K562 (cell line): Measurements from ENCODE around the gene CRADD. TPM values are rescaled to one million over a fixed set of nuclear protein-coding genes. Genes with fewer than 3 reads are reported as not detected.

Source experiments
- ATAC-seq: fragments of 200-7000 bp; cut with Tn5 transposase; 3 replicates; pipeline ENCODE4 v1.9.1; 2020; ENCODE audit warnings: moderate library complexity
- BruUV-seq: library from RNA; stranded (reverse); fragments of 400-500 nt; replicated peaks from 2 replicates; lab custom pipeline; 2021; lab: Mats Ljungman, UMichigan
- CTCF ChIA-PET: fragments of 300-600 bp; formaldehyde crosslinking; extraction: SDS; loops from one replicate; lab custom pipeline; 2021; ENCODE audit warnings: low intra/inter-chr PET ratio; lab: Yijun Ruan, JAX
- POLR2A ChIA-PET: fragments of 300-600, 350-650 bp; sonication (Branson Sonifier 250); formaldehyde crosslinking; extraction: SDS; loops from one replicate; lab custom pipeline; 2021; ENCODE audit warnings: antibody characterized with exemption, inconsistent platforms; lab: Yijun Ruan, JAX
- DNase-seq, 4 experiments: peaks; one replicate each; pipeline versions ENCODE4 v3.0.0 to v3.0.0-alpha.2; 2011 to 2018; ENCODE audit warnings: low spot score in 3 of 4, mixed read lengths in 3 of 4; ENCODE audit errors: extremely low read depth in 1 of 4
- FAIRE-seq: peaks from 2 replicates; lab custom pipeline; 2011; peaks lifted over from hg19 to GRCh38; lab: Jason Lieb, UNC
- H2AFZ ChIP-seq: 2 replicates; pipeline ENCODE4 v1.6.0; 2011; ENCODE audit warnings: low read depth, low read length, control low read depth, inconsistent platforms
- H3K27ac ChIP-seq: fragments of 200-600 bp; 3 replicates; pipeline ENCODE4 v1.8.0; 2011; ENCODE audit warnings: low read depth, mild to moderate bottlenecking, control low read depth, inconsistent platforms, low read length, moderate library complexity, mixed read lengths; ENCODE audit errors: extremely low read depth
- H3K27me3 ChIP-seq, 2 experiments: fragments of 300-600 bp in 1 of 2; 2 replicates in 1 of 2; 3 replicates in 1 of 2; pipeline versions ENCODE4 v1.6.0 to v1.8.0; 2011; ENCODE audit warnings: inconsistent platforms in 2 of 2, low read length in 2 of 2, mild to moderate bottlenecking in 1 of 2, mixed read lengths in 1 of 2, moderate library complexity in 1 of 2; ENCODE audit not compliant: control insufficient read depth in 2 of 2, insufficient read depth in 2 of 2
- H3K36me3 ChIP-seq: fragments of 300-600 bp; 3 replicates; pipeline ENCODE4 v1.8.0; 2011; ENCODE audit warnings: mild to moderate bottlenecking, low read length, inconsistent platforms; ENCODE audit not compliant: control insufficient read depth, insufficient read depth
- H3K4me1 ChIP-seq, 2 experiments: fragments of 200-600 bp in 1 of 2; replicated peaks in 1 of 2; 2 replicates in 1 of 2; 3 replicates in 1 of 2; pipeline versions ENCODE4 v1.5.1 to v1.8.0; 2011; ENCODE audit warnings: inconsistent platforms in 2 of 2, low read length in 2 of 2, mild to moderate bottlenecking in 1 of 2, mixed read lengths in 1 of 2, moderate library complexity in 1 of 2; ENCODE audit not compliant: control insufficient read depth in 2 of 2, insufficient read depth in 2 of 2
- H3K4me2 ChIP-seq: 2 replicates; pipeline ENCODE4 v1.6.1; 2011; ENCODE audit warnings: low read length, control low read depth, inconsistent platforms, mixed read lengths; ENCODE audit not compliant: insufficient read depth
- H3K4me3 ChIP-seq: fragments of 200-600 bp; sonication (generic), shearing (Covaris generic); 2 replicates; pipeline ENCODE4 v1.5.1; 2016; ENCODE audit warnings: control low read depth, inconsistent platforms
- H3K79me2 ChIP-seq: fragments of 200-600 bp; 3 replicates; pipeline ENCODE4 v1.8.0; 2011; ENCODE audit warnings: low read length, inconsistent platforms; ENCODE audit not compliant: control insufficient read depth, insufficient read depth
- H3K9ac ChIP-seq, 2 experiments: 2 replicates each; pipeline versions ENCODE4 v1.6.0 to v1.6.1; 2011; ENCODE audit warnings: low read depth in 2 of 2, low read length in 2 of 2, control low read depth in 1 of 2, inconsistent platforms in 1 of 2, mild to moderate bottlenecking in 1 of 2, mixed read lengths in 1 of 2; ENCODE audit not compliant: insufficient read depth in 1 of 2
- H3K9me1 ChIP-seq: one replicate; pipeline ENCODE4 v1.6.0; 2011; ENCODE audit warnings: inconsistent platforms, mild to moderate bottlenecking, low read length, moderate library complexity; ENCODE audit not compliant: control insufficient read depth, insufficient read depth
- H3K9me3 ChIP-seq: replicated peaks from 2 replicates; pipeline ENCODE4 v1.5.1; 2011; ENCODE audit warnings: low read depth, low read length, inconsistent platforms; ENCODE audit not compliant: control insufficient read depth, insufficient read depth
- H4K20me1 ChIP-seq: replicated peaks from 2 replicates; pipeline ENCODE4 v1.6.1; 2011; ENCODE audit warnings: low read length, inconsistent platforms, mixed read lengths; ENCODE audit not compliant: control insufficient read depth, insufficient read depth
- ASH1L ChIP-seq: fragments of 450-650 bp; IDR thresholded peaks from 2 replicates; pipeline ENCODE4 v1.6.1; 2018; ENCODE audit warnings: borderline replicate concordance, mild to moderate bottlenecking, low read depth; ENCODE audit not compliant: partially characterized antibody
- CBX3 ChIP-seq, 2 experiments: IDR thresholded peaks; 1 replicate in 1 of 2; 2 replicates in 1 of 2; pipeline ENCODE4 v1.6.1; 2012; ENCODE audit warnings: inconsistent platforms in 2 of 2, low read length in 2 of 2, borderline replicate concordance in 1 of 2, control low read depth in 1 of 2
- CREBBP ChIP-seq: IDR thresholded peaks from one replicate; pipeline ENCODE4 v1.6.1; 2012; ENCODE audit warnings: low read depth, mild to moderate bottlenecking, control low read depth, inconsistent platforms, low read length
- FOXJ2 ChIP-seq: fragments of 200-800 bp; sonication (Bioruptor generic); IDR thresholded peaks from 2 replicates; pipeline ENCODE4 v1.6.1; 2016; ENCODE audit warnings: missing genetic modification characterization, missing compliant biosample characterization
- FUS ChIP-seq: fragments of 200-400 bp; formaldehyde crosslinking; optimal IDR thresholded peaks from 2 replicates; pipeline ENCODE3; 2017; ENCODE audit warnings: low read depth, low read length
- HIVEP1 ChIP-seq: fragments of 250-450 bp; sonication (Bioruptor Pico); IDR thresholded peaks from 2 replicates; pipeline ENCODE4 v1.4.0; 2020; ENCODE audit warnings: mild to moderate bottlenecking
- MTA1 ChIP-seq: fragments of 450-650 bp; IDR thresholded peaks from 2 replicates; pipeline ENCODE4 v1.6.1; 2017; ENCODE audit warnings: borderline replicate concordance
- NR4A1 ChIP-seq, 2 experiments: fragments of 250-450 bp in 1 of 2; fragments of 450-650 bp in 1 of 2; sonication (Bioruptor Pico) in 1 of 2; IDR thresholded peaks; 2 replicates each; pipeline versions ENCODE4 v1.4.0 to v1.6.1; 2016 to 2020; ENCODE audit warnings: mild to moderate bottlenecking in 2 of 2, missing compliant biosample characterization in 1 of 2, missing genetic modification characterization in 1 of 2, moderate library complexity in 1 of 2
- PHB ChIP-seq: fragments of 250-450 bp; sonication (Bioruptor Pico); IDR thresholded peaks from 2 replicates; pipeline ENCODE4 v1.5.0; 2021
- ZC3H8 ChIP-seq: fragments of 450-650 bp; IDR thresholded peaks from 2 replicates; pipeline ENCODE4 v1.6.1; 2017
- ZNF695 ChIP-seq: fragments of 450-650 bp; formaldehyde crosslinking; IDR thresholded peaks from 2 replicates; pipeline ENCODE4 v1.4.0; 2020; ENCODE audit warnings: mild to moderate bottlenecking, moderate library complexity
- WGBS: fragments of 100-300 bp; shearing (Covaris generic); methylation state at CpG from one replicate; pipeline ENCODE4 v1.1.6; 2016; ENCODE audit warnings: low coverage, mixed read lengths; ENCODE audit not compliant: insufficient coverage; ENCODE audit errors: missing lambda C conversion rate; 5-methylcytosine and 5-hydroxymethylcytosine counted together
- in situ Hi-C: fragments of 300-500 bp; cut with MboI; formaldehyde crosslinking; loops from 4 replicates; pipeline ENCODE4 v1.15.0; 2018; ENCODE audit warnings: inconsistent platforms, mixed read lengths
- intact Hi-C: fragments of 100-400 bp; cut with micrococcal nuclease; formaldehyde crosslinking; loops from 2 replicates; pipeline ENCODE4 v1.14.2; 2022
- polyA plus RNA-seq, 8 experiments: library from polyadenylated mRNA; depleted of rRNA in 4 of 8; stranded (reverse) in 5 of 8; unstranded in 3 of 8; fragments of >200 nt; fragmentation: Nextera tagmentation in 2 of 8; fragmentation: Illumina TruSeq in 1 of 8; extraction: Ambion mirVana in 2 of 8; extraction: Trizol in 1 of 8; gene quantifications; 2 replicates each; pipeline versions ENCODE4 v1.2.1 to v1.2.3, GENCODE V29; 2011 to 2014; ENCODE audit warnings: inconsistent platforms in 1 of 8, missing spikeins in 1 of 8
- total RNA-seq, 7 experiments: library from RNA; depleted of rRNA in 6 of 7; stranded (reverse); fragments of >200 nt in 6 of 7; fragmentation: Illumina TruSeq in 2 of 7; extraction: Trizol in 2 of 7; gene quantifications; 2 replicates each; pipeline versions ENCODE4 v1.2.1 to v1.2.3, GENCODE V29; 2011 to 2021; ENCODE audit warnings: low replicate concordance in 1 of 7
- TF ChIP-seq, protein P1 (sequence below), 3 experiments: IDR thresholded peaks in 2 of 3; conservative IDR thresholded peaks in 1 of 3; 2 replicates each; pipeline ENCODE4 v1.5.1; 2011 to 2012; ENCODE audit warnings: low read length in 3 of 3, mild to moderate bottlenecking in 3 of 3, control low read depth in 2 of 3, improper control_type of control experiment in 1 of 3, inconsistent platforms in 1 of 3, low read depth in 1 of 3, mixed read lengths in 1 of 3, moderate library complexity in 1 of 3; ENCODE audit not compliant: insufficient read depth in 2 of 3
- TF ChIP-seq, protein P2 (sequence below): sonication (generic); formaldehyde crosslinking; IDR thresholded peaks from 2 replicates; pipeline ENCODE4 v1.8.0; 2022; ENCODE audit warnings: missing genetic modification reagents, mild to moderate bottlenecking, borderline replicate concordance

Gene CRADD
- total and polyA plus RNA-seq, 9 of the 15 experiments (the other 6 are each of a cell fraction or from before 2014, with no cell fraction given): 20.5 to 41.1 (median 25.9) TPM

DNA sequence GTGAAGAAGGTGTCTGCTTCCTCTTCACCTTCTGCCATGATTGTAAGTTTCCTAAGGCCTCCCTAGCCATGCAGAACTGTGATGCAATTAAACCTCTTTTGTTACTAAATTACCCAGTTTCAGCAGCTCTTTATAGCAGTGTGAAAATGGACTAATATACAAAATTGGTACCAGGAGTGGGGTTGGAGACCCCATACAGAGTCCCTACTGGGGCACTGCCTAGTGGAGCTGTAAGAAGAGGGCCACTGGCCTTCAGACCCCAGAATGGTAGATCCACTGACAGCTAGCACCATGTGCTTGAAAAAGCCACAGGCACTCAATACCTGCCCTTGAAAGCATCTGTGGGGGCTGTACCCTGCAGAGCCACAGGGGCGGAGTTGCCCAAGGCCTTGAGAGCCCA is 44.8 kb upstream of the CRADD start (continued):
- TF ChIP-seq, protein P1, sequence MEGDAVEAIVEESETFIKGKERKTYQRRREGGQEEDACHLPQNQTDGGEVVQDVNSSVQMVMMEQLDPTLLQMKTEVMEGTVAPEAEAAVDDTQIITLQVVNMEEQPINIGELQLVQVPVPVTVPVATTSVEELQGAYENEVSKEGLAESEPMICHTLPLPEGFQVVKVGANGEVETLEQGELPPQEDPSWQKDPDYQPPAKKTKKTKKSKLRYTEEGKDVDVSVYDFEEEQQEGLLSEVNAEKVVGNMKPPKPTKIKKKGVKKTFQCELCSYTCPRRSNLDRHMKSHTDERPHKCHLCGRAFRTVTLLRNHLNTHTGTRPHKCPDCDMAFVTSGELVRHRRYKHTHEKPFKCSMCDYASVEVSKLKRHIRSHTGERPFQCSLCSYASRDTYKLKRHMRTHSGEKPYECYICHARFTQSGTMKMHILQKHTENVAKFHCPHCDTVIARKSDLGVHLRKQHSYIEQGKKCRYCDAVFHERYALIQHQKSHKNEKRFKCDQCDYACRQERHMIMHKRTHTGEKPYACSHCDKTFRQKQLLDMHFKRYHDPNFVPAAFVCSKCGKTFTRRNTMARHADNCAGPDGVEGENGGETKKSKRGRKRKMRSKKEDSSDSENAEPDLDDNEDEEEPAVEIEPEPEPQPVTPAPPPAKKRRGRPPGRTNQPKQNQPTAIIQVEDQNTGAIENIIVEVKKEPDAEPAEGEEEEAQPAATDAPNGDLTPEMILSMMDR (IDR thresholded peaks at IDR 0.05 in 2 of 3, conservative IDR thresholded peaks at IDR 0.05 in 1 of 3; ENCODE audit: insufficient read depth in 2 of 3, low read depth in 1 of 3, low read length in 3 of 3): no peak
- TF ChIP-seq CBX3 (IDR thresholded peaks at IDR 0.05; ENCODE audit: borderline replicate concordance in 1 of 2, low read length in 2 of 2) (0 out of 3 replicates have a peak, but pooled peaks of 1 of the 2 experiments have one; percentile 31), HIVEP1 (no peak), NR4A1 (CRISPR knock-in tag; IDR thresholded peaks at IDR 0.05) (no peak), NR4A1 (tag; IDR thresholded peaks at IDR 0.05) (no peak), ASH1L (no peak), MTA1 (no peak)
- TF ChIP-seq, all 486 proteins: peak for 4

DNA sequence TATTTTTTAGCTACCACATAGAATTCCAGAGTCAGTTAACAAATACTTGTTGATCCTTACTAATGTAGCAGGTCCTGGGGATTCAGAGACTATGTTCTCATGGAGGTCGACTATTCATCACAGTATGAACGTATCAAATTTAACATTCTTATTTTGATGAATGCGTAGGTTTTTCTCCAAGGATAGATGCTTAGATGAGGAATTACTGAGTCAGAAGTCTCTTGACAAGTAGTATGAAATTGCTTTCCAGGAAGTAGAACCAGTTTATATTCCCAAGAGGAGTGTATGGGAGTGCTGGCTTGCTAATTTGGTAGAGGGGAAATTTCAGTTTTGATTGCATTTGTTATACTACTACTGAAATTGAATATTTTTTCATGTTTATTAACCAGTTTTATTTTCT is 42.8 kb upstream of the CRADD start:
- H3K4me2 ChIP-seq: no peak overlapping the region
- no peak for DNase-seq
- WGBS: 79% methylated on average over 3 of the region's 3 CpGs
- BruUV-seq: no TSS peak
- H3K27me3 ChIP-seq: no peaks in the 10 kb centered on the region
- H3K79me2 ChIP-seq: no peaks in the 10 kb centered on the region
- POLR2A ChIA-PET: interaction anchor here (0.7 kb wide), 1 partner anchor 17 kb away, joined by 3 read pairs; no protein-coding TSS in a partner anchor
- no peaks in the 10 kb centered on the region for H3K4me1 ChIP-seq
- no peak for TF ChIP-seq CREBBP
- TF ChIP-seq PHB (CRISPR knock-in tag): no peak
- TF ChIP-seq, protein P2, sequence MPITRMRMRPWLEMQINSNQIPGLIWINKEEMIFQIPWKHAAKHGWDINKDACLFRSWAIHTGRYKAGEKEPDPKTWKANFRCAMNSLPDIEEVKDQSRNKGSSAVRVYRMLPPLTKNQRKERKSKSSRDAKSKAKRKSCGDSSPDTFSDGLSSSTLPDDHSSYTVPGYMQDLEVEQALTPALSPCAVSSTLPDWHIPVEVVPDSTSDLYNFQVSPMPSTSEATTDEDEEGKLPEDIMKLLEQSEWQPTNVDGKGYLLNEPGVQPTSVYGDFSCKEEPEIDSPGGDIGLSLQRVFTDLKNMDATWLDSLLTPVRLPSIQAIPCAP (CRISPR knock-in tag): no peak
- no peak for TF ChIP-seq FOXJ2 (tag)
- no peak for TF ChIP-seq ZNF695 (CRISPR knock-in tag)
- no peak for TF ChIP-seq ZC3H8
- no peak for TF ChIP-seq FUS
- TF ChIP-seq, all 486 proteins: peak for 0
- H3K9me1 ChIP-seq: no peaks in the 10 kb centered on the region
- intact Hi-C loops: no loop called here
- no peaks in the 10 kb centered on the region; the same call in 1 of the 2 replicates for H3K9me3 ChIP-seq
- in situ Hi-C loops: no loop called here
- CTCF ChIA-PET: no interaction called here
- H3K36me3 ChIP-seq: no peaks in the 10 kb centered on the region
- no peak overlapping the region for H3K27ac ChIP-seq
- H3K9ac ChIP-seq: no peak overlapping the region
- H4K20me1 ChIP-seq: no peaks in the 10 kb centered on the region
- H3K4me3 ChIP-seq: no peak overlapping the region
- FAIRE-seq (no peak), ATAC-seq (no peak)
- 0 out of 2 replicates have a peak overlapping the region, but pooled peaks have one; percentile 14 for H2AFZ ChIP-seq
